Panc1 (cell line): ENCODE data around the gene NPM1. TPM values are rescaled to one million over a fixed set of nuclear protein-coding genes. Genes with fewer than 3 reads are reported as not detected.

Source experiments
- ATAC-seq: fragments of 200-7000 bp; cut with Tn5 transposase; 2 replicates; pipeline ENCODE4 v1.9.1; 2020; ENCODE audit warnings: mild to moderate bottlenecking, moderate library complexity
- BruUV-seq: library from RNA; stranded (reverse); fragments of 400-500 nt; replicated peaks from 2 replicates; lab custom pipeline; 2021; lab: Mats Ljungman, UMichigan
- CTCF ChIA-PET: fragments of 300-600 bp; sonication (Branson Sonifier 250); formaldehyde crosslinking; loops from one replicate; lab custom pipeline; 2022; ENCODE audit warnings: antibody characterized with exemption; lab: Charles Lee
- POLR2A ChIA-PET: fragments of 300-600 bp; sonication (Branson Sonifier 250); formaldehyde crosslinking; loops from one replicate; lab custom pipeline; 2022; ENCODE audit warnings: antibody characterized with exemption; lab: Charles Lee
- DNase-seq: peaks from one replicate; pipeline ENCODE4 v3.0.0-alpha.2; 2010; ENCODE audit warnings: low read depth, low spot score
- H3K27ac ChIP-seq: 2 replicates; pipeline ENCODE4 v1.5.1; 2011; ENCODE audit warnings: mild to moderate bottlenecking, low read length, inconsistent platforms
- H3K27me3 ChIP-seq: fragments of 200-500 bp; sonication (Bioruptor generic); 2 replicates; pipeline ENCODE4 v1.6.0; 2014; ENCODE audit warnings: low read length, inconsistent platforms; ENCODE audit not compliant: control insufficient read depth, insufficient read depth
- H3K36me3 ChIP-seq: fragments of 200-500 bp; sonication (Bioruptor generic); 2 replicates; pipeline ENCODE4 v1.5.1; 2014; ENCODE audit warnings: inconsistent platforms, mild to moderate bottlenecking, low read length, moderate library complexity; ENCODE audit not compliant: control insufficient read depth, insufficient read depth
- H3K4me1 ChIP-seq: 2 replicates; pipeline ENCODE4 v1.5.1; 2011; ENCODE audit warnings: inconsistent platforms, mild to moderate bottlenecking, low read length, moderate library complexity; ENCODE audit not compliant: control insufficient read depth, insufficient read depth
- H3K4me3 ChIP-seq, 2 experiments: 2 replicates each; pipeline ENCODE4 v1.5.1; 2011 to 2012; ENCODE audit warnings: low read depth in 2 of 2, low read length in 2 of 2, mild to moderate bottlenecking in 2 of 2, inconsistent platforms in 1 of 2, moderate library complexity in 1 of 2
- H3K9me3 ChIP-seq: fragments of 200-500 bp; sonication (Bioruptor generic); 2 replicates; pipeline ENCODE4 v1.5.1; 2014; ENCODE audit warnings: low read depth, mild to moderate bottlenecking, inconsistent platforms, low read length, moderate library complexity; ENCODE audit not compliant: control insufficient read depth, insufficient read depth
- POLR2AphosphoS5 ChIP-seq: IDR thresholded peaks from 2 replicates; pipeline ENCODE4 v1.6.1; 2012; ENCODE audit warnings: mild to moderate bottlenecking, low read depth, low read length, moderate library complexity
- SIN3A ChIP-seq: IDR thresholded peaks from 2 replicates; pipeline ENCODE4 v1.6.1; 2012; ENCODE audit warnings: low read depth, mild to moderate bottlenecking, low read length, moderate library complexity, borderline replicate concordance; ENCODE audit not compliant: insufficient read depth
- TCF7L2 ChIP-seq: IDR thresholded peaks from 2 replicates; pipeline ENCODE4 v1.6.1; 2011; ENCODE audit warnings: mild to moderate bottlenecking, low read depth, low read length, inconsistent platforms
- in situ Hi-C: cut with HindIII; loops from 2 replicates; pipeline ENCODE4 v1.10.0; 2016; ENCODE audit warnings: low sequenced_read_pairs, low pct_unique_long_range_greater_than_20kb
- intact Hi-C: fragments of 100-400 bp; cut with micrococcal nuclease; formaldehyde crosslinking; loops from one replicate; pipeline ENCODE4 v1.10.0; 2022; ENCODE audit not compliant: unreplicated experiment
- total RNA-seq: library from RNA; stranded (reverse); gene quantifications from one replicate; pipeline ENCODE4 v1.2.1, GENCODE V29; 2021; ENCODE audit not compliant: unreplicated experiment
- TF ChIP-seq, protein P1 (sequence below), 2 experiments: IDR thresholded peaks; 2 replicates each; pipeline ENCODE4 v1.6.1; 2011 to 2012; ENCODE audit warnings: low read depth in 2 of 2, control low read depth in 1 of 2, low read length in 1 of 2, mild to moderate bottlenecking in 1 of 2, moderate library complexity in 1 of 2; ENCODE audit not compliant: insufficient read depth in 1 of 2
- TF ChIP-seq, protein P2 (sequence below): fragments of 450-650 bp; IDR thresholded peaks from 2 replicates; pipeline ENCODE4 v1.5.1; 2017; ENCODE audit warnings: mild to moderate bottlenecking

NPM1 gene
- total RNA-seq, 1 experiment from 2014 or later = 1,864 TPM

DNA sequence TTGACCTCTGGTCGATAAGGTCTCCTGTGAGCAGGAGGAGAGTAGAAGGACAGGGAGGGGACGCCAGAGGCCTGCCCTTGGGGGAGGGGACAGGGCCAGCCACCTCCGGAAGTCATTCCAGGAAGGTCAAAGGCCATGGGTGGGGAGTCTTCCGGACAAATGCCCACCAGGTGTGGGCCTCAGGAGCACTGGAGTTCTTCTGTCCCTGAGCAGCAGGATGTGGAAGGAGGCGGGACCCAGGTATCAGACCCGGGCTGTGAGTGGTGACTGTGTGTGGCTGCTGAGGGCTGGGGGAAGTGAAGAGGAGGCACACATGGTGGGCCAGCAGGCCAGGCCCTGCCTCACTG lies 45.7 kb downstream of the NPM1 start:
- BruUV-seq = no TSS peak
- Histone ChIP-seq H3K27me3 (no peaks in the 10 kb centered on the region), H3K4me3 (no peak overlapping the region), H3K36me3 (no peaks in the 10 kb centered on the region), H3K4me1 (no peaks in the 10 kb centered on the region), H3K9me3 (no peaks in the 10 kb centered on the region), H3K27ac (no peak overlapping the region)
- no peak for DNase-seq
- TF ChIP-seq, protein P1, sequence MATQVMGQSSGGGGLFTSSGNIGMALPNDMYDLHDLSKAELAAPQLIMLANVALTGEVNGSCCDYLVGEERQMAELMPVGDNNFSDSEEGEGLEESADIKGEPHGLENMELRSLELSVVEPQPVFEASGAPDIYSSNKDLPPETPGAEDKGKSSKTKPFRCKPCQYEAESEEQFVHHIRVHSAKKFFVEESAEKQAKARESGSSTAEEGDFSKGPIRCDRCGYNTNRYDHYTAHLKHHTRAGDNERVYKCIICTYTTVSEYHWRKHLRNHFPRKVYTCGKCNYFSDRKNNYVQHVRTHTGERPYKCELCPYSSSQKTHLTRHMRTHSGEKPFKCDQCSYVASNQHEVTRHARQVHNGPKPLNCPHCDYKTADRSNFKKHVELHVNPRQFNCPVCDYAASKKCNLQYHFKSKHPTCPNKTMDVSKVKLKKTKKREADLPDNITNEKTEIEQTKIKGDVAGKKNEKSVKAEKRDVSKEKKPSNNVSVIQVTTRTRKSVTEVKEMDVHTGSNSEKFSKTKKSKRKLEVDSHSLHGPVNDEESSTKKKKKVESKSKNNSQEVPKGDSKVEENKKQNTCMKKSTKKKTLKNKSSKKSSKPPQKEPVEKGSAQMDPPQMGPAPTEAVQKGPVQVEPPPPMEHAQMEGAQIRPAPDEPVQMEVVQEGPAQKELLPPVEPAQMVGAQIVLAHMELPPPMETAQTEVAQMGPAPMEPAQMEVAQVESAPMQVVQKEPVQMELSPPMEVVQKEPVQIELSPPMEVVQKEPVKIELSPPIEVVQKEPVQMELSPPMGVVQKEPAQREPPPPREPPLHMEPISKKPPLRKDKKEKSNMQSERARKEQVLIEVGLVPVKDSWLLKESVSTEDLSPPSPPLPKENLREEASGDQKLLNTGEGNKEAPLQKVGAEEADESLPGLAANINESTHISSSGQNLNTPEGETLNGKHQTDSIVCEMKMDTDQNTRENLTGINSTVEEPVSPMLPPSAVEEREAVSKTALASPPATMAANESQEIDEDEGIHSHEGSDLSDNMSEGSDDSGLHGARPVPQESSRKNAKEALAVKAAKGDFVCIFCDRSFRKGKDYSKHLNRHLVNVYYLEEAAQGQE (IDR thresholded peaks at IDR 0.05; ENCODE audit: insufficient read depth in 1 of 2, low read depth in 2 of 2, low read length in 1 of 2) = no peak
- TF ChIP-seq SIN3A (no peak), POLR2AphosphoS5 (no peak), TCF7L2 (no peak)
- TF ChIP-seq, protein P2, sequence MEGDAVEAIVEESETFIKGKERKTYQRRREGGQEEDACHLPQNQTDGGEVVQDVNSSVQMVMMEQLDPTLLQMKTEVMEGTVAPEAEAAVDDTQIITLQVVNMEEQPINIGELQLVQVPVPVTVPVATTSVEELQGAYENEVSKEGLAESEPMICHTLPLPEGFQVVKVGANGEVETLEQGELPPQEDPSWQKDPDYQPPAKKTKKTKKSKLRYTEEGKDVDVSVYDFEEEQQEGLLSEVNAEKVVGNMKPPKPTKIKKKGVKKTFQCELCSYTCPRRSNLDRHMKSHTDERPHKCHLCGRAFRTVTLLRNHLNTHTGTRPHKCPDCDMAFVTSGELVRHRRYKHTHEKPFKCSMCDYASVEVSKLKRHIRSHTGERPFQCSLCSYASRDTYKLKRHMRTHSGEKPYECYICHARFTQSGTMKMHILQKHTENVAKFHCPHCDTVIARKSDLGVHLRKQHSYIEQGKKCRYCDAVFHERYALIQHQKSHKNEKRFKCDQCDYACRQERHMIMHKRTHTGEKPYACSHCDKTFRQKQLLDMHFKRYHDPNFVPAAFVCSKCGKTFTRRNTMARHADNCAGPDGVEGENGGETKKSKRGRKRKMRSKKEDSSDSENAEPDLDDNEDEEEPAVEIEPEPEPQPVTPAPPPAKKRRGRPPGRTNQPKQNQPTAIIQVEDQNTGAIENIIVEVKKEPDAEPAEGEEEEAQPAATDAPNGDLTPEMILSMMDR = no peak
- in situ Hi-C loops (no loop called here), intact Hi-C loops (no loop called here)
- no peak for ATAC-seq
- ChIA-PET POLR2A (no interaction called here), CTCF (no interaction called here)

DNA sequence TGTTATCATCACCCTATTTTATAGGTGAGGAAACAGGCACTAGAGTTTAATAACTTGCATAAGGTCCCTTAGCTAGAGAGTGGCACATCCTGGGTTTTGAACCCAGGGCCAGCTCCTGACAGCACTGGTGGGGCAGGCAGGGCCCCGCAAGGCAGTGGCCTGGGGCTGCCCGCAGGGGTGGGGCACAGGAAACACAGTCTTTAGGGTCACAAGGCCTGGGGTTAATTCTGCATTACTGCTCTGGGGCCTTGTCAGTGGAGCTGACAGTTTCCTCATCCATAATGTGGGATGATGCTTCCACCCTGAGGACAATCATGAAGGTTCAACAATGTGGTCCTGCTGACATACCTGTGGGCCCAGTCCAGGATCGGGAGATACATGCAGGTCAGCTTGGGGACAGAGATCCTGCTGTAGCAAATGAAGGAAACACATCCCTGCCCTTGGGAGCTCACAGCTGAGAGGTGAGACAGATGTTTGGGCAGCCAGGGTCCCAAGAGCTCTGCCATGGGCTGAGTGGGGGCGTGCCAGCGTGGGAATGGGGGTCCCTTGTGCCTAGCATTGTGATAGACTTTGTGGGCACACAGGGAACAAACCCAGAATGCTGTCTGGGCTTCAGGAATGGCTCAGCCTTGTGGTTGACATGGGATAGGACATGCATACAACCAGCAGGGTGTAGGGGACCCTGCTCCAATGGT lies 46.5 kb downstream of the NPM1 start:
- DNase-seq (no peak), ATAC-seq (no peak)
- Histone ChIP-seq H3K27ac (no peak overlapping the region), H3K9me3 (no peaks in the 10 kb centered on the region), H3K4me1 (no peaks in the 10 kb centered on the region), H3K4me3 (no peak overlapping the region), H3K27me3 (no peaks in the 10 kb centered on the region), H3K36me3 (no peaks in the 10 kb centered on the region)
- intact Hi-C loops (no loop called here), in situ Hi-C loops (no loop called here)
- POLR2A ChIA-PET = interaction anchor here (0.6 kb wide), 1 partner anchor 10 kb away, joined by 4 read pairs; no protein-coding TSS in a partner anchor
- TF ChIP-seq SIN3A = no peak
- no peak for TF ChIP-seq TCF7L2
- TF ChIP-seq, protein P1 (IDR thresholded peaks at IDR 0.05; ENCODE audit: insufficient read depth in 1 of 2, low read depth in 2 of 2, low read length in 1 of 2) = no peak
- TF ChIP-seq, protein P2 = no peak
- no peak for TF ChIP-seq POLR2AphosphoS5
- BruUV-seq = no TSS peak
- CTCF ChIA-PET = no interaction called here
